ENCODE measurements around the gene TBC1D3D. TPM values are rescaled to one million over a fixed set of nuclear protein-coding genes. Genes with fewer than 3 reads are reported as not detected.
"Not testable (repeated sequence)": the region's sequence is repeated elsewhere in the genome, so short reads cannot be mapped to it uniquely, and the experiment has no call there.

The TBC1D3D gene
- total RNA-seq (2021), result 0.44 to 0.46 TPM in 2 of 3 replicates, not detected in the other
- Bru-seq, nascent RNA, result not detected
- long read RNA-seq, experiment 1, result 0 reads
- long read RNA-seq, experiment 2, result 0 reads
- long read RNA-seq, experiment 3, result 0 reads

GRCh38 chr17:38003676-38004075 lies at the start of gene TBC1D3D:
Gene TBC1D3D, plus strand, starts transcription at chr17:38003976. Its CDS starts 1,585 bp downstream, at chr17:38005561.
- H3K36me3 Mint-ChIP-seq; H3K27me3 Mint-ChIP-seq (ENCODE audit: low read depth); H3K27ac Mint-ChIP-seq; CTCF ChIA-PET; ATAC-seq; DNase-seq (ENCODE audit: low spot score); H3K4me1 Mint-ChIP-seq; H3K9me3 Mint-ChIP-seq; POLR2A ChIA-PET; H3K4me3 Mint-ChIP-seq: not testable (repeated sequence)

GRCh38 chr17:37988960-37989359 lies 14.8 kb upstream of the TBC1D3D start, which contains the start of gene TBC1D3L:
Gene TBC1D3L, minus strand, starts transcription at chr17:37989060. Its CDS starts 1,540 bp downstream, at chr17:37987520.
- H3K27ac Mint-ChIP-seq; H3K36me3 Mint-ChIP-seq; POLR2A ChIA-PET; H3K27me3 Mint-ChIP-seq (ENCODE audit: low read depth); CTCF ChIA-PET; H3K9me3 Mint-ChIP-seq; ATAC-seq; DNase-seq (ENCODE audit: low spot score); H3K4me3 Mint-ChIP-seq; H3K4me1 Mint-ChIP-seq: not testable (repeated sequence)

Other genes with a start within 250 kb of the TBC1D3D start
- gene TBC1D3K, start 79.6 kb upstream of the TBC1D3D start, total RNA-seq (2021), result not detected in 3 replicates
- 18.8 to 20.5 TPM (median 20.1 TPM) in 3 replicates for gene TBC1D3L, start 14.9 kb upstream of the TBC1D3D start, total RNA-seq (2021)
- gene TBC1D3C, start 64.7 kb downstream of the TBC1D3D start, total RNA-seq (2021), result not detected in 3 replicates
- gene TBC1D3E, start 124.0 kb downstream of the TBC1D3D start, total RNA-seq (2021), result not detected in 3 replicates
- not detected in 3 replicates for gene TBC1D3, start 188.6 kb downstream of the TBC1D3D start, total RNA-seq (2021)